K562 treated with DMSO at 1 percent for 4 hours (cell line): ENCODE results near the gene ZNF700. TPM values are rescaled to one million over a fixed set of nuclear protein-coding genes. Genes with fewer than 3 reads are reported as not detected.

ENCODE experiments used
- total RNA-seq: library from RNA; unstranded; fragments of 300-600 nt; gene quantifications from 2 replicates; pipeline ENCODE4 v1.2.3, GENCODE V29; 2022; ENCODE audit not compliant: insufficient read depth

The ZNF700 gene
- 4.5 and 6.6 TPM in 2 replicates for total RNA-seq

DNA sequence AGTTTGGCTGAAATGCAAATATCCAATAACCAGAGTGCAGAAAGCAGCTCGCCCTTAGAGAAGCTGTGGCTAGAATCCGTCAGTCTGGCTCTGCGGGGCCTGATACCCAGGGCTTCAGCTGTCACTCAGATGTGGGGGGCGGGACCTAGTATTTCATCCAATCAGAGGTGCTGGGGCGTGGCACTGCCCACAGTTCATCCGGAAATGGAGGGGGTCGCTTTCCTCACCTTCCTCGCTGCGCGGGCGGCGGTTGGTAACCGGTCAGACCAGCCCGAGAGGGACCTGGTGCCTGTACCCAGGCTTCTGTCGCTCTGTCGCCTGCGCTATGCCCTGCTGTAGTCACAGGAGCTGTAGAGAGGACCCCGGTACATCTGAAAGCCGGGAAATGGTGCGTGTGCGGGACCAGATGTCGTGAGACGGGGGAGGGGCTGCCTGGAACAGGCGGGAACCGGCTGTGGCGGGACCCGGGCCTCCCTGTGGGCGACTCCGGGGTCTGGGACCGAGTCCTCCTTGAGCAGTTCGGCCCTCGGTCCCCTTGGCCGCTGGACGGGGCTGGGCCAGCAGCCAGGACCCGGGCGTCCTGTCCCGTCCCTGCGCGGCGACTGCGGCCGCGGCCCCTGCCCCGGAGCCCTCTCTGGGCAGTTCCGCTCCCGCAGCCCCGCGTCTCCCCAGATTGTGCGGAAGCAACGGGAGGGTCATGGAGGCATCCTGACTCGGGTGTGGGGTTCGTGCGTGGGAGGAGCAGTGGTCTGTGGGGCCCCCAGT is at the start of gene ZNF700:
Gene ZNF700 (plus strand): TSS at position 222 of the 765 bp plus-strand sequence. CDS start 104 bp downstream, at position 326.

DNA sequence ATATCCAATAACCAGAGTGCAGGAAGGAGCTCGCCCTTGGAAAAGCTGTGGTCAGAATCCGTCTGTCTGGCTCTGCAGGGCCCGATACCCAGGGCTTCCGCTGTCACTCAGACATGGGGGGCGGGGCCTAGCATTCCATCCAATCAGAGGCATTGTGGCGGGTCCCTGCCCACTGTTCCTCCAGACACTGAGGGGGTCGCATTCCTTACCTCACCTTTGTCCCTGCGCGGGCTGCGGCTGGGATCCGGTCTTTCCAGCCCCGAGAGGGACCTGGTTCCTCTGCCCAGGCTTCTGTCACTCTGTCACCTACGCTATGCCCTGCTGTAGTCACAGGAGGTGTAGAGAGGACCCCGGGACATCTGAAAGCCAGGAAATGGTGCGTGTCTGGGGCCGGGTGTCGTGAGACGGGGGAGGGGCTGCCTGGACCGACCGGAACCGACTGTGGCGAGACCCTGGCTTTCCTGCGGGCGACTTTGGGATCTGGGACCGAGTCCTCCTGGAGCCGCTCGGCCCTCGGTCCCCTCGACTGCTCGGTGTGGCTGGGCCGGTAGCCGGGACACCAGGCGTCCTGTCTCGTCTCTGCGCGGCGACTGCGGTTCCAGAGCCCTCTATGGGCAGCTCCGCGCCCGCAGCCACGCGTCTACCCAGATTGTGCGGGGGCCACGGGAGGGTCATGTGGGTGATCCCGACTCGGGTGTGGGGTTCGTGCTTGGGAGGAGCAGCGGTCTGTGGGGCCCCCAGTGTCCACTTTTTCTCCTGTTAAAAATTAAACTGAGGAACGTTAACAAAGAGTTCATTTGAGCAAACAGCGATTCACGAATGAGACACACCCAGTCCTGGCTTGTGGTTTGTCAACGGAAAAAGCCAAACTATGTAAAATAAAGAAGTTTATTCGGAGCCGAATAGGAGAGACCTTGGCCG is 37.0 kb upstream of the ZNF700 start, which contains the start of gene ZNF69:
Gene ZNF69 (plus strand): TSS at position 172 of the 921 bp plus-strand sequence. CDS start 142 bp downstream, at position 314.

DNA sequence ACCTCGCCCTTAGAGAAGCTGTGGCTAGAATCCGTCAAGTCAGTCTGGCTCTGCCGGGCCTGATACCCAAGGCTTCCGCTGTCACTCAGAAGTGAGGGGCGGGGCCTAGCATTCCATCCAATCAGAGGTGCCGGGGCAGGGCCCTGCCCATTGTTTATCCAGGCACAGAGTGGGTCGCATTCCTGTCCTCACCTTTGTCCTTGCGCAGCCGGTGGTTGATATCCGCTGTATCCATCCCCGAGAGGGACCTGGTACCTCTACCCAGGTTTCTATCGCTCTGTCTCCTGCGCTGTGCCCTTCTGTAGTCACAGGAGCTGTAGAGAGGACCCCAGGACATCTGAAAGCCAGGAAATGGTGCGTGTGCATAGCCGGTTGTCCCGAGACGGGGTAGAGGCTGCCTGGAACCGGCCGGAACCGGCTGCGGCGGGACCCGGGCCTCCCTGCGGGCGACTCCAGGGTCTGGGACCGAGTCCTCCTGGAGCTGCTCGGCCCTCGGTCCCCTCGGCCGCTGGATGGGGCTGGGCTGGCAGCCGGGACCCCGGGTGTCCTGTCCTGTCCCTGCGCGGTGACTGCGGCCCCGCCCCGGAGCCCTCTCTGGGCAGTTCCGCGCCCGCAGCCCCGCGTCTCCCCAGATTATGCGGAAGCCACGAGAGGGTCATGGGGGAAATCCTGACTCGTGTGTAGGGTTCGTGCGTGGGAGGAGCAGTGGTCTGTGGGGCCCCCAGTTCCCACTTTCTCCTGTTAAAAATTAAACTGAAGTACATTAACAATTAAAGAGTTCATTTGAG is 40.1 kb downstream of the ZNF700 start, which contains the start of gene ZNF763:
Gene ZNF763 (plus strand): TSS at position 183 of the 788 bp plus-strand sequence. CDS start 169 bp downstream, at position 352.

Other genes with a start within 250 kb of the ZNF700 start
- gene ZNF823, start 186.2 kb upstream of the ZNF700 start, total RNA-seq, result 11.9 and 15.0 TPM in 2 replicates
- 2.7 and 3.1 TPM in 2 replicates for gene ZNF441, start 158.1 kb upstream of the ZNF700 start, total RNA-seq
- 0.33 TPM in 1 of 2 replicates, not detected in the other for gene ZNF491, start 126.6 kb upstream of the ZNF700 start, total RNA-seq
- 6.1 and 7.3 TPM in 2 replicates for gene ZNF440, start 110.8 kb upstream of the ZNF700 start, total RNA-seq
- 0.63 TPM in 1 of 2 replicates, not detected in the other for gene ZNF439, start 76.4 kb upstream of the ZNF700 start, total RNA-seq
- 2.1 and 2.2 TPM in 2 replicates for gene ZNF69, start 37.3 kb upstream of the ZNF700 start, total RNA-seq
- 0.23 TPM in 1 of 2 replicates, not detected in the other for gene ZNF763, start 39.9 kb downstream of the ZNF700 start, total RNA-seq
- 1.7 and 2.3 TPM in 2 replicates for gene ZNF433, start 110.6 kb downstream of the ZNF700 start, total RNA-seq
- 0.75 TPM in 1 of 2 replicates, not detected in the other for gene ZNF878, start 127.9 kb downstream of the ZNF700 start, total RNA-seq
- gene ZNF844, start 139.6 kb downstream of the ZNF700 start, total RNA-seq, result 0.69 and 1.8 TPM in 2 replicates
- 1.9 and 6.6 TPM in 2 replicates for gene ZNF20, start 215.2 kb downstream of the ZNF700 start, total RNA-seq
- gene ZNF625, start 231.6 kb downstream of the ZNF700 start, total RNA-seq, result not detected in 2 replicates
- gene ZNF136, start 238.0 kb downstream of the ZNF700 start, total RNA-seq, result 2.7 and 2.9 TPM in 2 replicates